Amygdala (tissue), 56 donors: ENCODE data around the gene RECK.
A peak's percentile ranks its signal among the peaks of the same experiment; 100 is the strongest.

Experiments
- DNase-seq, 56 donors: peaks; one replicate each; lab custom pipeline; 2025; lab: John Stamatoyannopoulos, UW

RECK gene

GRCh38 chr9:36135741-36136271 lies 99.1 kb downstream of the RECK start:
- DNase-seq = peak in 1 of 56 donors; percentile 51

GRCh38 chr9:36136272-36136893 lies 99.7 kb downstream of the RECK start, which contains the start of gene GLIPR2:
TSS of gene GLIPR2 (plus strand) at chr9:36136733. CDS start at chr9:36136779, 46 bp downstream.
- peak in 43 of 56 donors; percentile 26 to 85 (median 58) for DNase-seq

- DNase-seq = peak in 3 of 56 donors; percentile 43 to 50 (median 49)
These were observed 100.2 kb downstream of the RECK start for GRCh38 chr9:36136894-36137391.

- peak in 8 of 56 donors; percentile 12 to 46 (median 30) for DNase-seq
These were observed 100.8 kb downstream of the RECK start for GRCh38 chr9:36137392-36138004.

GRCh38 chr9:36138496-36138895 lies 101.8 kb downstream of the RECK start:
- DNase-seq = no peak

GRCh38 chr9:36138901-36139300 lies 102.2 kb downstream of the RECK start:
- no peak for DNase-seq

- DNase-seq = no peak
These were observed 103.7 kb downstream of the RECK start for GRCh38 chr9:36140086-36141084.

- DNase-seq = peak in 10 of 56 donors; percentile 12 to 62 (median 32)
These were observed 104.6 kb downstream of the RECK start for GRCh38 chr9:36141288-36141687.

- no peak for DNase-seq
These were observed 105.0 kb downstream of the RECK start for GRCh38 chr9:36141761-36142160.

GRCh38 chr9:36142510-36143244 lies 106.0 kb downstream of the RECK start:
- peak in 10 of 56 donors; percentile 17 to 62 (median 34) for DNase-seq

GRCh38 chr9:36143245-36143641 lies 106.5 kb downstream of the RECK start:
- no peak for DNase-seq

GRCh38 chr9:36144309-36145232 lies 107.9 kb downstream of the RECK start:
- DNase-seq = no peak

- no peak for DNase-seq
These were observed 109.3 kb downstream of the RECK start for GRCh38 chr9:36145970-36146369.

- DNase-seq = no peak
These were observed 109.9 kb downstream of the RECK start for GRCh38 chr9:36146651-36147050.

GRCh38 chr9:36147441-36148175 lies 110.9 kb downstream of the RECK start:
- no peak for DNase-seq

- peak in 55 of 56 donors; percentile 46 to 98 (median 88) for DNase-seq
These were observed 111.8 kb downstream of the RECK start for GRCh38 chr9:36148311-36149051.

- DNase-seq = peak in 3 of 56 donors; percentile 23 to 32 (median 31)
These were observed 112.5 kb downstream of the RECK start for GRCh38 chr9:36149197-36149596.
